HepG2 (cell line): Measurements from ENCODE around the gene OGFOD3. TPM values are rescaled to one million over a fixed set of nuclear protein-coding genes. Genes with fewer than 3 reads are reported as not detected.

Experiments
- ATF3 ChIP-seq: sonication (generic); formaldehyde crosslinking; IDR thresholded peaks from 2 replicates; pipeline ENCODE4 v1.4.0; 2020; ENCODE audit warnings: missing genetic modification reagents
- GATA4 ChIP-seq: sonication (generic); IDR thresholded peaks from 2 replicates; pipeline ENCODE4 v1.6.1; 2016; ENCODE audit warnings: antibody characterized with exemption, low read depth, borderline replicate concordance
- GRHL1 ChIP-seq: sonication (generic); formaldehyde crosslinking; conservative IDR thresholded peaks from 2 replicates; pipeline ENCODE4 v1.8.0; 2022; ENCODE audit warnings: missing genetic modification reagents
- JUND ChIP-seq: sonication (generic); formaldehyde crosslinking; IDR thresholded peaks from 2 replicates; pipeline ENCODE4 v1.8.0; 2022; ENCODE audit warnings: mild to moderate bottlenecking, missing genetic modification reagents
- NFAT5 ChIP-seq: sonication (generic); formaldehyde crosslinking; IDR thresholded peaks from 2 replicates; pipeline ENCODE4 v1.4.0; 2020; ENCODE audit warnings: missing genetic modification reagents
- NFKB2 ChIP-seq: sonication (generic); formaldehyde crosslinking; IDR thresholded peaks from 2 replicates; pipeline ENCODE4 v1.4.0; 2020; ENCODE audit warnings: missing genetic modification reagents, borderline replicate concordance
- NR1H2 ChIP-seq: sonication (generic); formaldehyde crosslinking; IDR thresholded peaks from 2 replicates; pipeline ENCODE4 v1.8.1; 2022; ENCODE audit warnings: low read depth, missing genetic modification reagents, borderline replicate concordance
- POLR2AphosphoS2 ChIP-seq: IDR thresholded peaks from 2 replicates; pipeline ENCODE4 v1.6.1; 2011; ENCODE audit warnings: low read depth, low read length, improper control_type of control experiment
- PRPF4 ChIP-seq: fragments of 200-400 bp; formaldehyde crosslinking; IDR thresholded peaks from 2 replicates; pipeline ENCODE4 v1.6.1; 2016; ENCODE audit warnings: low read length, low read depth; ENCODE audit not compliant: poor library complexity, severe bottlenecking
- RBM22 ChIP-seq: fragments of 200-400 bp; formaldehyde crosslinking; optimal IDR thresholded peaks from 2 replicates; pipeline ENCODE3; 2017; ENCODE audit warnings: mild to moderate bottlenecking, low read length, moderate library complexity
- REPIN1 ChIP-seq: sonication (generic); formaldehyde crosslinking; IDR thresholded peaks from 2 replicates; pipeline ENCODE4 v1.8.0; 2022; ENCODE audit warnings: missing genetic modification reagents, low read depth, mild to moderate bottlenecking, borderline replicate concordance
- RFX5 ChIP-seq: IDR thresholded peaks from 2 replicates; pipeline ENCODE4 v1.6.1; 2011; ENCODE audit warnings: low read depth, low read length, improper control_type of control experiment
- SUZ12 ChIP-seq: fragments of 150-350 bp; IDR thresholded peaks from 2 replicates; pipeline ENCODE4 v1.6.1; 2014; ENCODE audit warnings: low read depth, low read length
- USF2 ChIP-seq, 2 experiments: sonication (generic) in 1 of 2; formaldehyde crosslinking in 1 of 2; IDR thresholded peaks; 2 replicates each; pipeline versions ENCODE4 v1.5.1 to v1.6.1; 2011 to 2020; ENCODE audit warnings: borderline replicate concordance in 1 of 2, low read depth in 1 of 2, low read length in 1 of 2, mild to moderate bottlenecking in 1 of 2, missing genetic modification reagents in 1 of 2, moderate library complexity in 1 of 2
- ZNF18 ChIP-seq: sonication (generic); formaldehyde crosslinking; IDR thresholded peaks from 2 replicates; pipeline ENCODE4 v1.8.0; 2022; ENCODE audit warnings: mild to moderate bottlenecking, missing genetic modification reagents; ENCODE audit not compliant: insufficient replicate concordance
- ZNF841 ChIP-seq: sonication (generic); formaldehyde crosslinking; IDR thresholded peaks from 2 replicates; pipeline ENCODE4 v1.8.1; 2023; ENCODE audit warnings: missing genetic modification reagents, borderline replicate concordance
- polyA plus RNA-seq, 8 experiments: library from polyadenylated mRNA; depleted of rRNA in 3 of 8; stranded (reverse) in 7 of 8; unstranded in 1 of 8; fragments of >200 nt; fragmentation: Illumina TruSeq in 4 of 8; extraction: Trizol in 4 of 8; gene quantifications; 2 replicates each; pipeline versions ENCODE4 v1.2.1 to v1.2.3, GENCODE V29; 2011 to 2016; ENCODE audit warnings: low read depth in 4 of 8, missing spikeins in 1 of 8, mixed read lengths in 1 of 8; ENCODE audit not compliant: insufficient read depth in 1 of 8
- total RNA-seq, 5 experiments: library from RNA; depleted of rRNA; stranded (reverse); fragments of >200 nt; fragmentation: Illumina TruSeq; extraction: Trizol; gene quantifications; 2 replicates each; pipeline ENCODE4 v1.2.3, GENCODE V29; 2016; ENCODE audit warnings: low read depth in 1 of 5

The OGFOD3 gene
- total and polyA plus RNA-seq, 2 of the 13 experiments (the other 11 are each of a cell fraction or from before 2014, with no cell fraction given), result 40.0 to 42.1 TPM

- TF ChIP-seq USF2 (IDR thresholded peaks at IDR 0.05; ENCODE audit: low read depth, low read length), result no peak
- no peak for TF ChIP-seq USF2 (CRISPR knock-in tag; IDR thresholded peaks at IDR 0.05; ENCODE audit: borderline replicate concordance)
- peak; percentile 70; the same call in 1 of the 2 replicates for TF ChIP-seq GATA4
- TF ChIP-seq RFX5, result no peak
- TF ChIP-seq GRHL1, result no peak
- no peak for TF ChIP-seq NR1H2 (CRISPR knock-in tag)
- TF ChIP-seq NFAT5 (CRISPR knock-in tag), result no peak
- peak; percentile 33; the same call in 1 of the 2 replicates for TF ChIP-seq ATF3
- TF ChIP-seq RBM22, result peak; percentile 55
- TF ChIP-seq PRPF4, result no peak
- peak; percentile 38; the same call in 1 of the 2 replicates for TF ChIP-seq REPIN1 (CRISPR knock-in tag)
- no peak for TF ChIP-seq ZNF841 (CRISPR knock-in tag)
- 0 out of 2 replicates have a peak, but pooled peaks have one; percentile 49 for TF ChIP-seq NFKB2 (CRISPR knock-in tag)
- TF ChIP-seq JUND (CRISPR knock-in tag), result peak; percentile 7; the same call in 1 of the 2 replicates
- TF ChIP-seq ZNF18 (CRISPR knock-in tag), result no peak
- TF ChIP-seq SUZ12, result no peak
- TF ChIP-seq POLR2AphosphoS2, result no peak
Observed at GRCh38 chr17:82461827-82462524, 43.6 kb upstream of the OGFOD3 start (continued).
